ENCODE measurements around the gene STK32B.
"Not testable (repeated sequence)": the region's sequence is repeated elsewhere in the genome, so short reads cannot be mapped to it uniquely, and the experiment has no call there.

The STK32B gene
- 0 reads per million in 2 experiments for total RNA-seq

DNA sequence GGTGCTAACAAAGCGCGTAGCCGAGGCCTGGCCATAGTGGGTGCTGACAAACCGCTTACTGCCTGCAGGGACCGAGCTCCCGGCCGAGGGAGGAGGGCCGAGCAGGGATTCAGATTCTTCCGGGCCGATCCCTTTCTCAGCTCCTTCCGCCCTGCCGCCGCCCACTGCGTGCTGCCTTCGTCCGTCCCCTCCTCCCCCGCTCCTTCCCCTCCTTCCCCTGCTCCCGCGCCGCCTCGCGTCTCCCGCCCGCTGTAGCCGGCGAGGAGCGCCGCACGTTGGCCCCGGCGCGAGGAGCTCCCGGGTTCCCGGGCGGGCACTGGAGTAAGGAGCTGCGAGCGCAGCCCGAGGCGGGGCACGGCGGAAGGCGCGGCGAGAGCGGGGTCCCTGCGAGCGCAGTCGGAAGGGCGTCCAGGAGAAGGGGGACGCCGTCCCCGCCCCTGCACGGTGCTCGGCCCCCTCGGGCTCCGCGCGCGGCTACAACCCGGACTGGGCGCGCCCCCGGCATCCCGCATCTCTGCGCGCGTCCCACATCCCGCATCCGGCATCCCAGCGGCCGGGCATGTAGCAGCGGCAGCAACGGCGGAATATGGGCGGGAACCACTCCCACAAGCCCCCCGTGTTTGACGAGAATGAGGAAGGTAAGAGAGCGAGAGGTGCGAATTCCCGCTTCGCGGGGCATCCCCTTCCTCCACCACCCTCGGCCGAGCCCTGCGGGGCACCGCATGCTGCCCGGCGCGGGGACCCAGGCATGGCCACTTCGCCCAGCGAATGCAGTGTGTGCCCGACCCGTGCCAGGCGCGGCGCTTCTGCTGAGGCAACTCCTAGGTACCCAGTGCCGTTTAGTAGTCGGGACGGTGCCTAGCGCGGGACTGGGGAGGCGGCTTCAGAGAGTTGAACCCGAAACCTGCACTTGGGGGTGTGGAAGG is at the start of gene STK32B:
STK32B (plus strand) TSS at position 203 of the 926 bp plus-strand sequence.
- no peak for DNase-seq (ENCODE audit: low read depth)

DNA sequence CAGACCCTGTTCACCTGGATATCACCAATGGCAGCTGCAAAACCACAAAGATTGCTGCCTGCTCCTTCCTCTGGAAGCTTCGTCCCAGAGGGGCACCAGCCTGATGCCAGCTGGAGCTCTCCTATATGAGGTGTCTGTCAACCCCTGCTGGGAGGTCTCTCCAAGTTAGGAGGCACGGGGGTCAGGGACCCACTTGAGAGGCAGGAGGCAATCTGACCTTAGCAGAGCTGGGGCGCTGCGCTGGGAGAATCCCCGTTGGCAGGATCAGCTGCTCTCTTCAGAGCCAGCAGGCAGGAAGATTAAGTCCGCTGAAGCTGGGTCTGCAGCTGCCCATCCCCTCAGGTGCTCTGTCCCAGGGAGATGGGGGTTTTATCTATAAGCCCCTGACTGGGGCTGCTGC is 49.6 kb upstream of the STK32B start:
- DNase-seq (ENCODE audit: low read depth), result not testable (repeated sequence)

DNA sequence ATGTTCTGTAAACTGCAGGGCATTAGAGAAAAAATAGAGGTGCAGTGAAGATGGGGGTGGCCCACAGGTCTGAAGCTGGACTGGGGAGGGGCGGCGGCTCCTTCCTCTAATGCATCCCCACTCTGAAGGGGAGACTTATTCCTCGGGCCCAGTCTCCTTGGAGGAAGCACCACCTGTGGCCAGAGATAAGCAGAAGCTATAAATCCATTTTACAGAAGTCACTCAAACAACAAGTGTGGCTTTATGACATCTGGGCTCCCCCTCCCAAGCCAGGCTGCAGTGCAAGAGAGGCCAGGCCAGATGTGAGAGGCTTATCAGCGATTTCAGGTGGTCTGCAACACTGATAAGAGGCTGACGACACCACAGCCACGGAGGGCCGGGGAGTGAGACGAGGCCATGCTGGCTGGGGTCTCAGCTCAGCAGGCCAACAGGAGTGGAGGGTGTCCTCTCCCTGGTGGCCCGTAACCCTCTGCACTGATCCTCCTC is 47.9 kb upstream of the STK32B start:
- no peak for DNase-seq (ENCODE audit: low read depth)

DNA sequence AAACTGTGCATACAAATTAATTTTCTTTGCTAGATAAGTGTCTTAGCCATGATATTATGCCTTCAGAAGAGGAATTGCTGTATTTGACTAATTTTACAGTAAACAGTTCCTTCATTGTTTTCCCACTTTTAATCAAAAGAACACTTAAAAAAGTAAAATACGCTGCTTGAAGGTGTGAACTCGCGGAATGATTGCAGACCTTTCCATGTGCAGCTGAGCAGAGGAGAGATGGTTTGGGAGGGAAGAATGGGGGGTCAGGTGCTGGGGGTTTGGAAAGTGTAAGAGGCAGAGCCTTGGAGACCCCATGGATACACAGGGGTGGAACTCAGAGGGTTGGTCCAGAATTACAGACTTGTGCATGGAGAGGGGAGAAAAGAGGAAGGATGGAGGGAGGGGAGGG is 47.4 kb upstream of the STK32B start:
- no peak for DNase-seq (ENCODE audit: low read depth)

DNA sequence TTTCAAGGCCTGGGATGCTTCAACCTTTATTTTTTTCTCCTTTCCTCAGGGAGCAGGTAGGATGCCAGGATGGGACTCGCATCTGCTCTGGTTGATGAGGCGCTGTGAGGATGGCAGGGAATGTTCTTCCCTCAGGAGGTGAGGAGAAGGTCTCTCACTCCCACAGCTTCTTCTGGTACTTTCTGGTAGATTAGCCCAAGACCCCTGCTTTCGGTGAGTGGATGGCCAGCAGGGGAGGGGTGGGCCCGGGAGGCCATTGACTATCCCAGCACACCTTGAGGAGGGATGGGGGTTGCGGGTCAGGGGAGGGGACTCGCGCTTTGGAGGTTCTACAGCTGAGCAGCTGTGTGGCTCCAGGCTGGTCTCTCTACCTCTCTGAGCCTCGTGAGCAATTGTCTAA is 46.8 kb upstream of the STK32B start:
- no peak for DNase-seq (ENCODE audit: low read depth)

DNA sequence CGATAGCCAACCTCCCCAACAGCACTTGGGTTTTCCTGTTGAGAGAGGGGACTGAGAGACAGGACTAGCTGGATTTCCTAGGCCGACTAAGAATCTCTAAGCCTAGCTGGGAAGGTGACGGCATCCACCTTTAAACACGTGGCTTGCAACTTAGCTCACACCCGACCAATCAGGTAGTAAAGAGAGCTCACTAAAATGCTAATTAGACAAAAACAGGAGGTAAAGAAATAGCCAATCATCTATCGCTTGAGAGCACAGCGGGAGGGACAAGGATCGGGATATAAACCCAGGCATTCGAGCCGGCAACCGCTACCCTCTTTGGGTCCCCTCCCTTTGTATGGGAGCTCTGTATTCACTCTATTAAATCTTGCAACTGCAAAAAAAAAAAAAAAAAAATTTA is 44.3 kb upstream of the STK32B start:
- not testable (repeated sequence) for DNase-seq (ENCODE audit: low read depth)

DNA sequence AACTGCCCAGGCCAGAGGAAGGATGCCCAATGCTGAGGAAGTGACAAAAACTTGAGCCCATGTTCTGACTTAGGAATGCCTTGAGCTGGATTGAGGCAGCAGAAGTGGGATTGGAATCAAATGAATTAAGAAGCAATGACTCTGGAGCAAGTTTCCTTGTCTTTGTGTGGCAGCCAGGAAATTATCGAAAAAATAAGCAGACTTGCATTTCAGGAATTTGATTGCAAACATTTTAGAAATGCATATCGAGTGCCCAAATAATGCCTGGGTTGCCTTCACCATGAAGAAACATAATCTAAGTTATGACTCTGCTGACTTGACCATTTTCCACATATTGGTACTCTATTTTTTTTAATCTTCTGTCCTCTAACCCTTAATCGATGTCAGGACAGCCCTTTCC is 41.5 kb upstream of the STK32B start:
- DNase-seq (ENCODE audit: low read depth), result no peak

DNA sequence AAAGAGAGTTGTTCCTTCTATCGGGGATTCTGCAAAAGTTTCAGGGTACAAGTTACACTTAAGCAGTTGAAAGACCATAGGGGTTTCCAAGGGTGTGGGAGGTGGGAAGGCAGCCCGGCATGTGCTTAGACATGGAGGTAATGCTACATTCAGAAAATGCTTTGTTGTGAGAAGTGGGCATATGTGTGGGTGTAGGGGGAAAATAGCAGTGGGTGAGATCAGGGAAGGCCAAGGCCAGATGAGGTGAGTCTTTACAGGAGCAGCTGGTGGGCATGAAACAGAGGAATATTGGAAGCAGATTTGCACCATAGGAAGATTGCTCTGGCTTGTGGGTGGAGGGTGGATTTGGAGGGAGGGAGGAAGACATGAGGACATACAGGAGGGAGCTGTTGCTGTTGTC is 40.3 kb upstream of the STK32B start:
- DNase-seq (ENCODE audit: low read depth), result no peak

DNA sequence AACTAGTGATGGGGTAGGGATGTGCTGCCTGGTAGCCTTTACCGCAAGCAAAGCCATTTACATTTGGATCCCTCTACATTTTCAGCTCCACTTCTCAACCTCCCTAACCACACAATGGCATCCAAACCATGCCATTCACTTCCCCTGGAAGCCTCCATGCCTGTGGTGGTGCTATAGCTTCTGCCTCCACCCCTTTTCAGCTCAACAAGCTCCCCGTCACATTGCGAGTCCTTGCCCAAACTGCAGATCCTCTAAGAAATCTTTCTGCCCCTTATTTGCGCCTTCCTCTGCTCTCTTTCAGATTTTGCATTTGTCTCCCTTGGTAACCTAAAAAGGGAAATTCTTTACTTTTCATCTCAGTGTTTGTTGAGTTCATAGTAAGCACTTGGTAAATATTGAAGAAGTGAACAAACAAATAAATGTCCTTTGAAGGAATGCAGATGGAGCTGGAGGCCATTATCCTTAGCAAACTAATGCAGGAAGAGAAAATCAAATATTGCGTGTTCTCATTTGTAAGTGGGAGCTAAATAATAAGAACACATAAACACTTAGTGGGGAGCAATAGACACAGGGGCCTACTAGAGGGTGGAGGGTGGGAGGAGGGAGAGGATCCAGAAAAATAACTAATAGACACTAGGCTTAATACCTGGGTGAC is 38.9 kb upstream of the STK32B start:
- DNase-seq (ENCODE audit: low read depth), result no peak

DNA sequence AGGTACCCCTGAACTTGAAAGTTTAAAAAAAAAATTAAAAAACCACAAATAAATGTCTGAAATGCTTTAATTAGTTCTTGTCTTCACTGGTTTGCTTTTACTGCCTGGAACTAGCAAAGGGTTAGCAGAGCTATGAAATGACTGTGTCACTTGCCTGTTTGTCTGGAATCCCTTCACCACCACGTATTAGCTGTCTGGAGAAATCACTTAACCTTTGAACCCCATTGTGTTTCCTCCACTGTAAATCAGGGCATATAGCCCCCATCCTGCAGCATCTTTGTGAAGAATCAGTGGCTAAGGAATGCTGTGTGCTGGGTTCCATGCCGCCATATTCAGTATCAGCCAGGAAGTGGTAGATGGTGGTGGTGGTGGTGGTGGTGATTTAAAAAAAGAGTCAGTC is 38.3 kb upstream of the STK32B start:
- no peak for DNase-seq (ENCODE audit: low read depth)

DNA sequence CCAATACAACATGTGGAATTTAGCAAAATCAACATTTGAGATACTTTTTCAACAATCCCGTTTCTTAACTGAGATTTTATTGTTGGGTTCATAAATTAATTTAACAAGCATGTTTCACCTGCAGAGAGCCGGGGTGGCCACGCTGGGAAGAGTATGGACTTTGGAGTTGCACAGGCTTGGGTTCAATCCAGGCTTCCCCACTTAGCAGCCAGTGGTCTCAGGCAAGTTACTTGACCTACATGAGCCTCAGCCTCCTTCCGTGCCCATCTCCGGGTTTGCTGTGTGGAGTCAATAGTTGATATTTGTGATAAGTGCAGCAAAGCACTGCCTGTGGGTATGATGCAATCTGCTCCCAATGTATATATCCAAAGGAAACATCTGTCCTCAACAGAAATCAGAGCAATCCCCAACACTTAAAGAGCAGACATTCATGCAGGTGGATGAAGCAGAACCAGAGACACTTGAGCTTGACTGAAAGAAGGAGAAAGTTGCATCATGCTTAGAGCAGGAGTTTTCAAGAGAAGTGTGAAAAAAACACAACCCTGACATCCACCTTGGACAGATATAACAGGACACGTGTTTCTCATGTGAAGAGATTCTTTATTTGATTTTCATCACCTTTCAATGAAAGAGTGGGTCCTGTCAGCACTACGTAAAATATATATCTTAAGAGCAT is 37.1 kb upstream of the STK32B start:
- DNase-seq (ENCODE audit: low read depth), result no peak

DNA sequence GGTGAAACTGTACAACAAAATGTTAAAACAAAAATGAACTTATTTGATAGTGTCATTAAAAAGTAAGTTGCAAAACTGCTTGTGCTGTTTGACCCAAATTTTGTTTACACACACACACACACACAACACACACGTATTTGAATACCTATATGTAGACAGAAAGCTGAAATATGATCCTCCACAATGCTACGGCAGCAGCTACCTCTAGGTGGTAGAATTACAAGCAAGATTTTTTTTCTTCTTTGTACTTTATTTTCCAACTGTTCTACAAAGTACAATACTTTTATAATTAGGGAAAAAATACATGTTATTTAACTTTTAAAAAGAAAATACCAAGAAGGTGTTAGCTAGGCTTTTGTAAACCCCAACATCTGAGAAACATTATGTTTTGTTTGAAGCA is 33.2 kb upstream of the STK32B start:
- DNase-seq (ENCODE audit: low read depth), result no peak

DNA sequence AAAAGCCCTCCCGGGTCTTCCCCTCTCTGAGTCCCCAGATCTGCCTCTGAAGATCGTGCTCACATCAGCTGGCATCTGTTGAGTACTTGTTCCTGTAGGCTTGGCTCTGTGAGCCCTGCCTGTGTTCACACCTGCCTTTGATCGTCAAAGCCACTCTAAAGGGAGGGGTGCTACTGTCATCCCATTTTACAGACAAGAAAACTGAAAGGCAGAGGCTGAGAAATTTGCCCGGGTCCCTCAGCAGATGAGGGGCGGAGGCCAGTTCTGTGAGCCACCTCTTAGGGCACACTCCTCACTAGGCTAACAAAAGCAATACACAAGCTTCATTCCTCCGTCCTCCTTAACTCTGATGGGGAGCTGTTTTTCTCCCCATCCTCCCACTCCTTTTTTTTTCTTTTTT is 32.7 kb upstream of the STK32B start:
- DNase-seq (ENCODE audit: low read depth), result no peak

DNA sequence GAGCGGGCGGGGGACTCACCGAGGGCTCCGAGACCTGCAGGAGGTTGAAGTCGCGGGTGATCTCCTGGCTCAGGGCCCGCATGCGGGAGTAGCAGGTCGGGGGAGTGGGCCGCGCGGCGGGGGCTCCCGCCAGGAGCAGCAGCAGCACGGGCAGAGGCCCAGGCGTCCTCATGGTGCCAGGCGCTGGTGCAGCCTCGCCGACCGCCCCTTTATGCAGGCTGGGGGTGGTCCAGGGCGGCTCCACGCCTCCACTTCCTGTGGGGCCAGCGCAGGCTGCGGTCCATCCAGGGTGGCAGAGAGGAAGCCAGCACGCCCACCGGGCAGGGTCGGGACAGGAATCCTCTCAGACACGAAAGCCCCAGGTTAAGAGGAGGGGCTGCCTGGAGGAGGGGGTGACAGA is 32.0 kb upstream of the STK32B start, which contains the start of gene CYTL1:
CYTL1 (minus strand) TSS at position 185 of the 400 bp plus-strand sequence; CDS start at position 172, 13 bp downstream.
- no peak for DNase-seq (ENCODE audit: low read depth)

DNA sequence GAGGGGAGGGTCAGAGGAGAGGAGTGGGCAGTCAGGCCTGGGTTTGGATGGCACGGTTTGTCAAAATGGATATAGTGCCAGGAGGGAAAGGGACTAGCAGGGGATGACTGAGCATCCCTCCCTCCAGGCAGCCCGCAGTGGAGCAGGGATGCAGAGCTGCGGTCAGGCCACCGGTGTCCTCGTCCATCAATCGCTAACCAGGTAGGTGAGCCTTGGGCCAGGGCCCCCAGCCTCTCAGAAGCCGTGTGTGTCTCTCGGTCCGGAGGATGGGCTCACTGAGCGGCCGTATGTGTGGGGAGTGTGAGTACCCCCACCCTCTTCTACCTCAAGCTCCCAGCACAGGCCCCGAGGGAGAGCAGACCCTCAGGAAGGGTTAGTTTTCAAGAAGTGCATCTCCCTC is 31.5 kb upstream of the STK32B start:
- no peak for DNase-seq (ENCODE audit: low read depth)

DNA sequence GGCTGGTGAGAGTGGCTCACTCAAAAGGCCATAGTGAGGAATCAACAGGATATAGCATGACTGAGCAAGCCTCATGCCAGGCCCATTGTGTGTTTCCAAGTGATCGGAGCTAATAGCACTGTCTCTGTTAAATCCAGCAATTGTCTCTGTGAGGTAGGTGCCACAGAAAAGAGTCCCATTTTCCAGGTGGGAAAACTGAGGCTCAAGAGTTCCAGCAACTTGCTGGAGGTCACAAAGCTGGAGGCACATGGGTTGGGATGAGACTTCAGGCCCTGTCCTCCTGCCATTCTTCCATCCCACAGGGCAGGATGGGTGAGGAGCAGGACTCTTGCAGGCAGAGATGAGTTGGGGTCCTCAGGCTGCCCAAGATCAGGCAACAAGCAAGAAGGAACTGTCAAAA is 30.9 kb upstream of the STK32B start:
- DNase-seq (ENCODE audit: low read depth), result no peak

DNA sequence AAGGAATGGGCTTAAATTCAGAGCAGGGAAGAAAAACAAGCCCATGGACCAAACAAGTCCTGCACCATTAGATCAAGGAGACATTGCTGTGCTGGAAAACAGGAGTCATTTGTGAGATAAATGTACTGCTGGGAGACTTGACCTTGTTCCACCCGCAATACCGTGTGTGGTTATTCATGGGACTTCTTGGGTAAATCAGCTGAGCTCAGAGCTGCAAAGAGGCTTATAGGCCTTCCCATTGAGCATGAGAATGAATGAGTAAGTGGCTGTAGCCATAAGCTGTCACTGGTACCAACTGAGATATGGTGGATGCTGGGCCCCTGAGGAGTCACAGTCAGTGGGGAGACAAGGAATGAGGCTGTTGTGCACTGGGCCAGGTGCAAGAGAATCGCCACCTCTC is 29.7 kb upstream of the STK32B start:
- no peak for DNase-seq (ENCODE audit: low read depth)

DNA sequence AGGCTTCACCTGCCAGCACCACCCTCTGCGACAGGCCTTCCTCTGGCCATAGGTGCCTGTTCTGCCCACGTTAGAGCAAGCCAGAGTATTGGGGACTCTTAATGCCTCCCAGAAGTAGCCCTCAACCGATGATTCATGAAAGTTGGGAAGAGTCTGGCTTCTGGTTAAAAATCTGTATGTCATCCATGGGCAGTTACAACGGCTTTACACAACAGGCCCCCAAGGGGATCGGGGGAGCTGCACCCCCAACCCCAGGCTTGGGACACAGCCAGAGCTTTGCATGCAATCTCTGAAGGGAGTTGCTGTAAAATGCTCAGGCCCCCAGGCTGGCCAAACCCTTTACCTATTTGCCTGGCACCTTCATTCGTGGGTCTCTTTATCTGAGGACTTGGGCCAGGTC is 26.6 kb upstream of the STK32B start:
- DNase-seq (ENCODE audit: low read depth), result no peak

DNA sequence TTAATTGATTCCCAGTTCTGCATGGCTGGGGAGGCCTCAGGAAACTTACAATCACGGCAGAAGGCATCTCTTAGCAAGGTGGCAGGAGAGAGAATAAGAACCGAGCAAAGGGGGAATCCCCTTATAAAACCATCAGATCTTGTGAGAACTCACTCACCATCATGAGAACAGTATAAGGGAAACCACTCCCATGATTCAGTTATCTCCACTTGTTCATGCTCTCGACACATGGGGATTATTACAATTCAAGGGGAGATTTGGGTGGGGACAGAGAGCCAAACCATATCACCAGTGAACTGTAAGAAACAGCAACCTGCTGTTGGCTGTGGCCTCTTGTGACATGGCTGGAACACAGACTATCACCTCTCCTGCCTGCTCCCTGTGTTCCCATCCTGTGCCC is 24.9 kb upstream of the STK32B start:
- no peak for DNase-seq (ENCODE audit: low read depth)

DNA sequence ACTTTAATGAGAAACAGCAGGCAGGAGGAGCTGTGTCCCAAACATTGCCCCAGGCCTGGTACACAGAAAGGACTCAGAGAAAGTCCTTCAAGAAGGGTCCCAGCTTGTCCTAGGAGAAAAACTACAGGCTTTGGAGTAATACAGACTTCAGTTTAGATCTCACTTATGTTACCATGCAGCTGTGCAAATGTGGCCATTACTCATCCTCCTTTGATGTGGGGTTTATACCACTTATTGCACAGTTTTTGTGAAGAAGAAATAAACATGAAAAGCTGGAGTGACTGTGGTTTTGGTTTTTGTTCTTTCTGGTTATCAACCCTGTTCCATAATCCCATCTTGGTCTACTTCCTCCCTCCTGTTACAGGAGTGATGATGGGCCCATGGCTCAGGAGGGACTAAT is 23.9 kb upstream of the STK32B start:
- DNase-seq (ENCODE audit: low read depth), result no peak

DNA sequence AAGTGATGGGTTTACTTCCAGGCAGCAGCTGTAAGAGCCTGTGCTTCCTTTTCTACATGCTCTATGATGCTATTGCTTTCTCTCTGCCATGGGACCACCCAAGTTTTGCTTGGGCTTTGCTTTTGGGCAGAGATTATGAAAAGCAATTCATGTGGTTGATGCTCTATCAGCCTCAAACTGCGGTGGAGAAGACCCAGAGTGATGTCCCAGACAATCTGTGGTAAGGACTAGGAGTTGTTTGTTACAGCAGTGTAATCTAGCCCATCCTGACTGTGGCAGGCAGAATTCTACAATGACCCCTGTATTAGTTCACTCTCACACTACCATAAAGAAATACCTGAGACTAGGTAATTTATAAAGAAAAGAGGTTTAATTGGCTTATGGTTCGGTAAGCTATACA is 22.8 kb upstream of the STK32B start:
- DNase-seq (ENCODE audit: low read depth), result no peak

DNA sequence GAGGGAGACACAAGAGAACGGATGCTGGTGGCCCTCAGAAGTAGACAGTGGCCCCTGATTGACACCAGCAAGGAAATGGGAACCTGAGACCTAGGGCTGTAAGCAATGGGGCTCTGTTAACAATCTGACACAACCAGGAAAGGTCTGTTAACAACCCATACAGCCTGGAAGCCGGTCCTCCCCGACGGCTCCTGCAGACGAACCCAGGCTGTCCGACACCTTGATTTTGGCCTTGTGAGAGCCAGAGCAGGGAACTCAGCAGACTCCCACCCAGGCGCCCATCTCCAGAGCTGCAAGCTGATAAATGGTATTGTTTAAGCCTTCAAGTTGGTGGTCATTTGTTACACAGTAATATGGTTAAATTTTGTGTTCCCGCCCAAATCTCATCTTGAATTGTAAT is 21.8 kb upstream of the STK32B start:
- DNase-seq (ENCODE audit: low read depth), result no peak

DNA sequence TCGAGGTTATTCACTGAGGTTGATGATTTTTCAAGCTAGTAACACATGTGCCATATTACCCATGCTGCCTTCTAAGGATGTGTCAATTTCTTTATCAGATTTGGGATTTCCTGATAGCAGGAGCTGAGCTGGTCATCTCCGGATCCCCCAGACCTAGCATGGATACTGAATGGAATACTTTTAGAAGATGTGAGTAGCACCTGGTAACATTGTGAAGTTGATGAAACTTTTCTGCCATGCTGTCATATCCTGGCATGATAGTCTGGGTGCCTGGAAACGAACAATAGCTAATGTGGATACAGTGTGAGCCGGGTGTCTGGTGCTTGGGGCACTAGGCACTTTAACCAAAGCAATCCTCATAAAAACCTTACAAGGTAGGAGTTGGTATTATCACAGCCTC is 21.1 kb upstream of the STK32B start:
- DNase-seq (ENCODE audit: low read depth), result no peak
